ENCODE results near the gene PHPT1.

PHPT1 gene

DNA sequence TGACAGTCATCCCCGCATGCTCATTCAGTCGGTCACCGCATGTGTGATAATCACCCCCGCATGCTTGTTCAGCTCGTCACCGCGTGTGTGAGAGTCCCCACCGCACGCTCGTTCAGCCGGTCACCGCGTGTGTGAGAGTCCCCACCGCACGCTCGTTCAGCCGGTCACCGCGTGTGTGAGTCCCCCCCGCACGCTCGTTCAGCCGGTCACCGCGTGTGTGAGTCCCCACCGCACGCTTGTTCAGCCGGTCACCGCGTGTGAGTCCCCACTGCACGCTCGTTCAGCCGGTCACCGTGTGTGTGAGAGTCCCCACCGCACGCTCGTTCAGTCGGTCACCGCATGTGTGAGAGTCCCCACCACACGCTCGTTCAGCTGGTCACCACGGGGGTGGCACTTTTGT lies 40.6 kb downstream of the PHPT1 start:
- FAIRE-seq: no peak

DNA sequence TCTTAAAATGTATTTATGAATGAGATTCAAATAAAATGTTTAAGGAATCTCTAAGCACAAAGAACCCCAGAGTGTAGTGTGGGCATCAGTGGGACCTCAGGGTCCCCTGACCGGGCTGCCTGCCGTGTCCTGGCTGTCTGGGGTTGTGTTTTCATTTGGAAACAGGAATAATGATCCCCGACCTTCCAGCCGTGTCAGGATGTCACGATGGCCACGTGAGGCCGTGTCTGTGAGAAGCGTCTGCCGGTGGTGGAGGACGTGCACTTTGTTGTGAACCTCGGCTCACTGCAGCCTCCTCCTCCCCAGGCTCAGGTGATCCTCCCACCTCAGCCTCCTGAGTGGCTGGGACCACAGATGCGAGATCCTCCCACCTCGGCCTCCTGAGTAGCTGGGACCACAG lies 41.5 kb downstream of the PHPT1 start:
- FAIRE-seq: no peak

DNA sequence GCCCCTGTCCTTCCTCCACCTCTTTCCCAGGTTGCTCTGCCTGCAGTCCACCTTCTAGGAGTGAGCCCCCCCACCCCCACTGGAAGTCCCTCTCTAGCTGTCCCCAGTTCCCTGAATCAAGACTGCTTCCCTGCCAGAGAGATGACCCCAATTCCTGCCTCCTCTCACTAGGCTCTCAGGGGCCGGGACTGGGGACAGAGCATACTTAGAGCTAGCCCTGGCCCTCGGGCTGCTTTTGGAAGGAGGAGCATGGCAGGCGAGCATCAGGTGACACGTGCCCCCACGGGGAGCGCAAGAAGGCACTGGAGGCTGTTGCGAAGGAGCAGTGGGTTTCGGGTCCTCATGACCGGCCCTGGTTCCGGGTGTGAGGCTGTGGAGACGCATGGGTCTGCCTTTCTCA lies 46.8 kb downstream of the PHPT1 start:
- FAIRE-seq: no peak

DNA sequence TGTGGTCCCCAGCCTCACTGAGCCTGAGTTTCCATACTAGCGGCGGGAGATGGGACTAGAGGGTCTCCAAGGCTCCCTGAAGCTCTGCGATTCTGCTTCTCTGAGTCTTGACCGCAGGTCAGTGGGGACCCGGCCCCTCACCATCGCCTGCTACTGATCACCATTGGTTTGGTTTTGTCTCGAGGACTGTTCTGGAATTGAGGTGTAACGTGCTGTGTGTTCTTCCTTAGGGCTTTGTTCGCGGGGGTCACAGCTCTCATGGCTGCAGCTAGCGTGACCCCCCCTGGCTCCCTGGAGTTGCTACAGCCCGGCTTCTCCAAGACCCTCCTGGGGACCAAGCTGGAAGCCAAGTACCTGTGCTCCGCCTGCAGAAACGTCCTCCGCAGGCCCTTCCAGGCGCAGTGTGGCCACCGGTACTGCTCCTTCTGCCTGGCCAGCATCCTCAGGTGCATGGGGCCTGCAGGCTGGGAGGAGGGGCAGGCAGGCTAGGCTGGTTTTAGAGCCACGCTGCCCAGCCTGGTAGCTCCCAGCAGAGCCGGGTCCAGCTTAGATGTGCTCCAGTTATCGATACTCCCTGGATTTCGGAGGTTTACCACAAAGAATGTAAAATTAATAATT lies 49.4 kb downstream of the PHPT1 start:
- FAIRE-seq: no peak

DNA sequence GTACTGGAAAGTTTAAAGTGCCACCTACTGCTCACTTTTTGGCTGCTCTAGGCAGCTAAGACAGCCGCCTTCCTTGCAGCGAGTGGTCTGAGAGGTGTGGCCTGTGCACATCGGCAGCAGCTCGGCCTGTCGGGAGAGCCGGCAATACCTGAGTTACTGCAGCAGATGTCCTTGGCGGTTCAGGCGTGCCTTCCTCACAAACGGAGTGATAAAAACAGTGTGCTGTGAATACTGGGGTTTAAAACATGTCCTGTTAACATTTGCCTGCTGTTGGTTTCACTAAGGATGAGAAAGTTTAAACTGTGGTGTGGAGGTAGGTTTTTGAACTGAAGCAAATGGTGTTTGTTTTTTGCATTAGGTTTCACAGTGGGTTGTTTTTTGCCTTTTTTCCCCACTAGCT lies 50.0 kb downstream of the PHPT1 start:
- FAIRE-seq: no peak

DNA sequence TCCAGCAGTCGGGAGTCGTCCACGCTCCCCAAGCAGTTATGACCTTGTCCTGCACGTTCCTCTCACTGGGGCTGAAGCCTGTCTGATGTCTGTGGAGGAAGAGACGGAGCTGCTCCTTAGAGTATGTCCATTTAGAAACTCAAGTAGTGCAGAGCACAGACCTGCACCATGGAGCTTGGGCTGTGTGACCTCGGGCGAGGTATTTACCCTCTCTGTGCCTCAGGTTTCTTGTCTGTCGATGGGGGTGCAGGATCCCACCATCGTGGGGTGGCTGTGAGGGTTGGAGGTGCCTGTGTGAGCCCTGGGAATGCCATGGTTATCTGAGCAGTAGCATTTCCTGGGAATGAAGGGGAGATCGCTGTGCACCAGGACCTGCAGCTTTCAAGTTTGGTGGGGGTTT lies 51.3 kb downstream of the PHPT1 start:
- FAIRE-seq: no peak
